ENCODE results near the gene LSM14A.

Gene LSM14A

DNA sequence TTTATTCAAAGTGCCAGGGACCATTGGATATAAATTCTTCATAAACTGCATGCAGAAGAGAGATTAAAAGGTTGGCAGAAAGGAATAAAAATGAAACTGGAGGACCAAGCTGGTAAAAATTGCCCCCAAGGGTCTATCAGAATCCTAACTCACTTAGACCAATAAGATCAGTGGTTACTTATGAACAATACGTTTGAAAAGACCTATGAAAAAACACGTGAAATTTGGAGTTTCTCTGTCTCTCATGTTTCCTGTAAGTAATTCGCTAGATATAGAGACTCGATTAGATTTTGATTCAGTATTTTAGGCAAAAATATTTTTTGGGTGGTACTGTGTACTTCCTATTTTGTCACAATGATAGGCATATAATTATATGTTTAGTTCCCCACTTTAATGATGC lies 104.9 kb downstream of the LSM14A start:
- Histone ChIP-seq H3K36me3 (ENCODE audit: control insufficient read depth in 2 of 2, insufficient read depth in 1 of 2, low read length in 2 of 2) (peaks cover 0 to 28% of the 10 kb centered on the region in 2 experiments; a peak in 2 of 3 replicates), H3K4me1 (ENCODE audit: control insufficient read depth, insufficient read depth, low read length) (peaks cover 11% of the 10 kb centered on the region), H3K27ac (ENCODE audit: extremely low read depth, low read depth, low read length) (no peak overlapping the region), H3K4me3 (ENCODE audit: low read depth, low read length) (no peak overlapping the region), H3K9me3 (ENCODE audit: control insufficient read depth, insufficient read depth, low read depth, low read length) (peaks cover 2% of the 10 kb centered on the region)
- TF ChIP-seq BCL11A (tag by site-specific recombination; IDR thresholded peaks at IDR 0.05; ENCODE audit: low read depth) (no peak), ZNF623 (tag by site-specific recombination; IDR thresholded peaks at IDR 0.05) (no peak), ZNF837 (tag by site-specific recombination; IDR thresholded peaks at IDR 0.05) (no peak), ZNF146 (tag by site-specific recombination; IDR thresholded peaks at IDR 0.05) (no peak), ZNF558 (tag by site-specific recombination; IDR thresholded peaks at IDR 0.05) (no peak)
- TF ChIP-seq, protein P1, sequence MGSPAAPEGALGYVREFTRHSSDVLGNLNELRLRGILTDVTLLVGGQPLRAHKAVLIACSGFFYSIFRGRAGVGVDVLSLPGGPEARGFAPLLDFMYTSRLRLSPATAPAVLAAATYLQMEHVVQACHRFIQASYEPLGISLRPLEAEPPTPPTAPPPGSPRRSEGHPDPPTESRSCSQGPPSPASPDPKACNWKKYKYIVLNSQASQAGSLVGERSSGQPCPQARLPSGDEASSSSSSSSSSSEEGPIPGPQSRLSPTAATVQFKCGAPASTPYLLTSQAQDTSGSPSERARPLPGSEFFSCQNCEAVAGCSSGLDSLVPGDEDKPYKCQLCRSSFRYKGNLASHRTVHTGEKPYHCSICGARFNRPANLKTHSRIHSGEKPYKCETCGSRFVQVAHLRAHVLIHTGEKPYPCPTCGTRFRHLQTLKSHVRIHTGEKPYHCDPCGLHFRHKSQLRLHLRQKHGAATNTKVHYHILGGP (tag by site-specific recombination; IDR thresholded peaks at IDR 0.05): no peak
- TF ChIP-seq, protein P2, sequence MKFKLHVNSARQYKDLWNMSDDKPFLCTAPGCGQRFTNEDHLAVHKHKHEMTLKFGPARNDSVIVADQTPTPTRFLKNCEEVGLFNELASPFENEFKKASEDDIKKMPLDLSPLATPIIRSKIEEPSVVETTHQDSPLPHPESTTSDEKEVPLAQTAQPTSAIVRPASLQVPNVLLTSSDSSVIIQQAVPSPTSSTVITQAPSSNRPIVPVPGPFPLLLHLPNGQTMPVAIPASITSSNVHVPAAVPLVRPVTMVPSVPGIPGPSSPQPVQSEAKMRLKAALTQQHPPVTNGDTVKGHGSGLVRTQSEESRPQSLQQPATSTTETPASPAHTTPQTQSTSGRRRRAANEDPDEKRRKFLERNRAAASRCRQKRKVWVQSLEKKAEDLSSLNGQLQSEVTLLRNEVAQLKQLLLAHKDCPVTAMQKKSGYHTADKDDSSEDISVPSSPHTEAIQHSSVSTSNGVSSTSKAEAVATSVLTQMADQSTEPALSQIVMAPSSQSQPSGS (tag by site-specific recombination; IDR thresholded peaks at IDR 0.05; ENCODE audit: low read depth): no peak
- TF ChIP-seq, protein P3, sequence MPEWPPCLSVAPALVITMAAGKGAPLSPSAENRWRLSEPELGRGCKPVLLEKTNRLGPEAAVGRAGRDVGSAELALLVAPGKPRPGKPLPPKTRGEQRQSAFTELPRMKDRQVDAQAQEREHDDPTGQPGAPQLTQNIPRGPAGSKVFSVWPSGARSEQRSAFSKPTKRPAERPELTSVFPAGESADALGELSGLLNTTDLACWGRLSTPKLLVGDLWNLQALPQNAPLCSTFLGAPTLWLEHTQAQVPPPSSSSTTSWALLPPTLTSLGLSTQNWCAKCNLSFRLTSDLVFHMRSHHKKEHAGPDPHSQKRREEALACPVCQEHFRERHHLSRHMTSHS (tag by site-specific recombination; IDR thresholded peaks at IDR 0.05): no peak
- POLR2A ChIA-PET: interaction anchor here (0.9 kb wide), 1 partner anchor 20 kb away, joined by 3 read pairs; no protein-coding TSS in a partner anchor
- CTCF ChIA-PET: interaction anchor here (0.7 to 2.1 kb wide), 3 partner anchors 16 to 69 kb away, joined by 3 to 7 read pairs (median 3); no protein-coding TSS in a partner anchor

DNA sequence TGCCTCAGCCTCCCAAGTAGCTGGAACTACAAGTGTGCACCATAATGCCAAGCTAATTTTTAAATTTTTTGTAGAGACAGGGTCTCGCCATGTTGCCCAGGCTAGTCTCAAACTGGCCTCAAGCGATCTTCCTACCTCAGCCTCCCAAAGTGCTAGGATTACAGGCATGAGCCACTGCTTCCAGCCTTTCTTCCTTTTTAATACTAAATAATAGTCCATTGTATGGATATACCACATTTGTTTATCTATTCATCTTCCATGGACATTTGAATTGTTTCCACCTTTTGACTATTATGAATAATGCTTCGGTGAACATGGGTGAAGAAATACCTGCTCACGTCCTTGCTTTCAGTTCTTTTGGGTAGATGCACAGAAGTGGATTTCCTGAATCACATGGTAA lies 106.5 kb downstream of the LSM14A start:
- peaks cover 0 to 32% of the 10 kb centered on the region in 2 experiments; a peak in 2 of 3 replicates for H3K36me3 ChIP-seq (ENCODE audit: control insufficient read depth in 2 of 2, insufficient read depth in 1 of 2, low read length in 2 of 2)
- ChIA-PET POLR2A (interaction anchor here (0.6 kb wide), 1 partner anchor 13 kb away, joined by 5 read pairs; no protein-coding TSS in a partner anchor), CTCF (no interaction called here)
- H3K4me1 ChIP-seq (ENCODE audit: control insufficient read depth, insufficient read depth, low read length): peaks cover 17% of the 10 kb centered on the region
- TF ChIP-seq, protein P4, sequence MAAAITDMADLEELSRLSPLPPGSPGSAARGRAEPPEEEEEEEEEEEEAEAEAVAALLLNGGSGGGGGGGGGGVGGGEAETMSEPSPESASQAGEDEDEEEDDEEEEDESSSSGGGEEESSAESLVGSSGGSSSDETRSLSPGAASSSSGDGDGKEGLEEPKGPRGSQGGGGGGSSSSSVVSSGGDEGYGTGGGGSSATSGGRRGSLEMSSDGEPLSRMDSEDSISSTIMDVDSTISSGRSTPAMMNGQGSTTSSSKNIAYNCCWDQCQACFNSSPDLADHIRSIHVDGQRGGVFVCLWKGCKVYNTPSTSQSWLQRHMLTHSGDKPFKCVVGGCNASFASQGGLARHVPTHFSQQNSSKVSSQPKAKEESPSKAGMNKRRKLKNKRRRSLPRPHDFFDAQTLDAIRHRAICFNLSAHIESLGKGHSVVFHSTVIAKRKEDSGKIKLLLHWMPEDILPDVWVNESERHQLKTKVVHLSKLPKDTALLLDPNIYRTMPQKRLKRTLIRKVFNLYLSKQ (tag by site-specific recombination; IDR thresholded peaks at IDR 0.05; ENCODE audit: borderline replicate concordance): no peak
- no peak for TF ChIP-seq KLF7 (tag by site-specific recombination; IDR thresholded peaks at IDR 0.05; ENCODE audit: borderline replicate concordance)
- no peak for TF ChIP-seq ZNF19 (tag by site-specific recombination; IDR thresholded peaks at IDR 0.05; ENCODE audit: low read depth)
- TF ChIP-seq ZNF777 (tag by site-specific recombination; IDR thresholded peaks at IDR 0.05; ENCODE audit: borderline replicate concordance): no peak
- no peak for TF ChIP-seq ZNF785 (tag by site-specific recombination; IDR thresholded peaks at IDR 0.05)
- peak; percentile 62 for TF ChIP-seq ZNF146 (tag by site-specific recombination; IDR thresholded peaks at IDR 0.05)
- no peak for TF ChIP-seq ZNF354C (tag by site-specific recombination; IDR thresholded peaks at IDR 0.05; ENCODE audit: borderline replicate concordance, low read depth)
- peaks cover 2% of the 10 kb centered on the region for H3K9me3 ChIP-seq (ENCODE audit: control insufficient read depth, insufficient read depth, low read depth, low read length)
- H3K4me3 ChIP-seq (ENCODE audit: low read depth, low read length): no peak overlapping the region
- H3K27ac ChIP-seq (ENCODE audit: extremely low read depth, low read depth, low read length): no peak overlapping the region
